MCF 10A (cell line): ENCODE results near the gene SIRPG. TPM values are rescaled to one million over a fixed set of nuclear protein-coding genes. Genes with fewer than 3 reads are reported as not detected.

Source experiments
- BruUV-seq: library from RNA; stranded (reverse); fragments of 400-500 nt; replicated peaks from 2 replicates; lab custom pipeline; 2021; lab: Mats Ljungman, UMichigan
- CTCF ChIA-PET: fragments of 300-600 bp; sonication (Branson Sonifier 250); formaldehyde crosslinking; extraction: SDS; loops from one replicate; lab custom pipeline; 2021; ENCODE audit warnings: antibody characterized with exemption, inconsistent platforms; lab: Yijun Ruan, JAX
- POLR2A ChIA-PET: fragments of 300-600, 350-650 bp; sonication (Branson Sonifier 250); formaldehyde crosslinking; extraction: SDS; loops from one replicate; lab custom pipeline; 2020; ENCODE audit warnings: antibody characterized with exemption, inconsistent platforms; lab: Yijun Ruan, JAX
- DNase-seq: peaks from one replicate; pipeline ENCODE4 v3.0.0-alpha.2; 2018; ENCODE audit not compliant: unreplicated experiment
- H3K27ac Mint-ChIP-seq: one replicate; pipeline ENCODE4 v1.8.0; 2022; ENCODE audit warnings: mild to moderate bottlenecking, low read depth, mixed read lengths; ENCODE audit not compliant: unreplicated experiment
- H3K27me3 Mint-ChIP-seq: one replicate; pipeline ENCODE4 v1.8.0; 2022; ENCODE audit warnings: mixed read lengths; ENCODE audit not compliant: insufficient read depth, unreplicated experiment
- H3K36me3 Mint-ChIP-seq: one replicate; pipeline ENCODE4 v1.8.0; 2022; ENCODE audit warnings: mild to moderate bottlenecking, moderate library complexity, mixed read lengths; ENCODE audit not compliant: insufficient read depth, unreplicated experiment
- H3K4me1 Mint-ChIP-seq: one replicate; pipeline ENCODE4 v1.8.0; 2022; ENCODE audit warnings: mixed read lengths; ENCODE audit not compliant: insufficient read depth, unreplicated experiment
- H3K4me3 Mint-ChIP-seq: one replicate; pipeline ENCODE4 v1.8.0; 2022; ENCODE audit warnings: mild to moderate bottlenecking, moderate library complexity, mixed read lengths; ENCODE audit not compliant: unreplicated experiment
- H3K9me3 Mint-ChIP-seq: one replicate; pipeline ENCODE4 v1.8.0; 2022; ENCODE audit warnings: mixed read lengths; ENCODE audit not compliant: unreplicated experiment
- intact Hi-C: fragments of 100-400 bp; cut with micrococcal nuclease; formaldehyde crosslinking; loops from 2 replicates; pipeline ENCODE4 v1.14.1; 2022
- total RNA-seq: library from RNA; stranded (reverse); gene quantifications from 2 replicates; pipeline ENCODE4 v1.2.3, GENCODE V29; 2022
- TF ChIP-seq, protein P1 (sequence below): fragments of 200-600 bp; IDR thresholded peaks from one replicate; pipeline ENCODE4 v1.8.0; 2022; ENCODE audit warnings: antibody characterized with exemption, mild to moderate bottlenecking; ENCODE audit not compliant: unreplicated experiment

SIRPG gene
- total RNA-seq, 1 experiment from 2014 or later: not detected

DNA sequence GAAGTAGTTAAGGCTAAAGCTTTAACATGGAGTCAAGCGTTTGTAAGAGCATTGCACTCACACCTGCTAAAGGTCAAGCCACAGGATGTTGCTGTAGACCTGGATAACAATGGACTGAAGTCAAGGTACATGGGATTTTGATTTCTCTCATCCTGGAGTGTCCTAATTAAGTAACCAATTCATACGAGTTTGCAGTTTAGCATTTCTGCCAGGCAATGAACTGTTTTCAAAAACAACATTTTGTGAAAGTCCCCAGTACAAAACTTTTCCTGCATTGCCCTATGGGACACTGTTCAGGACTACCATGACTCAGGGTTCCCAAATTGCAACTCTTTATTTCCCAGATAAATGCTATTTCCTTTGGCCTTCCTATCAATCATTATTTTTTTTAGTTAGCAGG, 20.4 kb downstream of the SIRPG start:
- TF ChIP-seq, protein P1, sequence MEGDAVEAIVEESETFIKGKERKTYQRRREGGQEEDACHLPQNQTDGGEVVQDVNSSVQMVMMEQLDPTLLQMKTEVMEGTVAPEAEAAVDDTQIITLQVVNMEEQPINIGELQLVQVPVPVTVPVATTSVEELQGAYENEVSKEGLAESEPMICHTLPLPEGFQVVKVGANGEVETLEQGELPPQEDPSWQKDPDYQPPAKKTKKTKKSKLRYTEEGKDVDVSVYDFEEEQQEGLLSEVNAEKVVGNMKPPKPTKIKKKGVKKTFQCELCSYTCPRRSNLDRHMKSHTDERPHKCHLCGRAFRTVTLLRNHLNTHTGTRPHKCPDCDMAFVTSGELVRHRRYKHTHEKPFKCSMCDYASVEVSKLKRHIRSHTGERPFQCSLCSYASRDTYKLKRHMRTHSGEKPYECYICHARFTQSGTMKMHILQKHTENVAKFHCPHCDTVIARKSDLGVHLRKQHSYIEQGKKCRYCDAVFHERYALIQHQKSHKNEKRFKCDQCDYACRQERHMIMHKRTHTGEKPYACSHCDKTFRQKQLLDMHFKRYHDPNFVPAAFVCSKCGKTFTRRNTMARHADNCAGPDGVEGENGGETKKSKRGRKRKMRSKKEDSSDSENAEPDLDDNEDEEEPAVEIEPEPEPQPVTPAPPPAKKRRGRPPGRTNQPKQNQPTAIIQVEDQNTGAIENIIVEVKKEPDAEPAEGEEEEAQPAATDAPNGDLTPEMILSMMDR: no peak
- BruUV-seq: no TSS peak
- H3K4me3 Mint-ChIP-seq: no peak overlapping the region
- DNase-seq: no peak
- no peak overlapping the region for H3K27ac Mint-ChIP-seq
- no peaks in the 10 kb centered on the region for H3K4me1 Mint-ChIP-seq
- CTCF ChIA-PET: no interaction called here
- H3K9me3 Mint-ChIP-seq: peaks cover 8% of the 10 kb centered on the region
- POLR2A ChIA-PET: interaction anchor here (0.6 kb wide), 1 partner anchor 515 kb away, joined by 3 read pairs; no protein-coding TSS in a partner anchor
- H3K36me3 Mint-ChIP-seq: peaks cover 5% of the 10 kb centered on the region
- intact Hi-C loops: no loop called here
- H3K27me3 Mint-ChIP-seq: no peaks in the 10 kb centered on the region

DNA sequence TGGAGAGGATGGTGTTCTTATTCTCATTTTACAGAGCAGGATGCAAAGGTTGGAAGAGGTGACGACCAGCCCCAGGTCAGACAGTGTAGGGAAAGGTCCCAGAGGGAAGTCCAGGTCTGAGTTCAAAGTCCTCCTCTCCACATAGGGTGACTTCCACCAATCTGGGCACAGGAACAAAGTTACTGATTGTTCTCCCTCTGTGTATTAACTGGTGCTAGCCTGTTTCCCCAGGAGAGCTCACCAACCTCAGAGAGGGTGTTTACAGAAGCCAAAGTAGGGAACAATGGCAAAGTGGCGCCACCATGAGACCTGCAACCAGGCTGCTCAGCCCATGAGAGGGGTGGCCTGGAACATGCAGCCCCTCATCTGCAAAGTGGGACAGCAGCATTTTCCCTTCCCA, 21.0 kb downstream of the SIRPG start:
- BruUV-seq: no TSS peak
- ChIA-PET CTCF (no interaction called here), POLR2A (interaction anchor here (0.6 kb wide), 1 partner anchor 1200 kb away, joined by 3 read pairs; no protein-coding TSS in a partner anchor)
- intact Hi-C loops: no loop called here
- peaks cover 4% of the 10 kb centered on the region for H3K4me1 Mint-ChIP-seq
- peaks cover 5% of the 10 kb centered on the region for H3K36me3 Mint-ChIP-seq
- TF ChIP-seq, protein P1: no peak
- H3K9me3 Mint-ChIP-seq: peaks cover 8% of the 10 kb centered on the region
- no peak overlapping the region for H3K27ac Mint-ChIP-seq
- H3K27me3 Mint-ChIP-seq: no peaks in the 10 kb centered on the region
- DNase-seq: no peak
- H3K4me3 Mint-ChIP-seq: no peak overlapping the region

- no peak for DNase-seq
- Mint-ChIP-seq H3K4me1 (peaks cover 8% of the 10 kb centered on the region), H3K9me3 (peaks cover 7% of the 10 kb centered on the region), H3K27me3 (no peaks in the 10 kb centered on the region), H3K36me3 (peaks cover 5% of the 10 kb centered on the region), H3K4me3 (no peak overlapping the region), H3K27ac (no peak overlapping the region)
- intact Hi-C loops: no loop called here
- POLR2A ChIA-PET: no interaction called here
- TF ChIP-seq, protein P1: no peak
- CTCF ChIA-PET: interaction anchor here (0.6 kb wide), 2 partner anchors 67 to 68 kb away, joined by 3 to 5 read pairs; no protein-coding TSS in a partner anchor
- BruUV-seq: no TSS peak
These were observed 22.1 kb downstream of the SIRPG start for GRCh38 chr20:1635291-1635979.

GRCh38 chr20:1633535-1633934, 24.0 kb downstream of the SIRPG start:
- Mint-ChIP-seq H3K4me1 (peaks cover 8% of the 10 kb centered on the region), H3K27me3 (no peaks in the 10 kb centered on the region), H3K9me3 (no peaks in the 10 kb centered on the region), H3K4me3 (no peak overlapping the region), H3K27ac (no peak overlapping the region), H3K36me3 (peaks cover 5% of the 10 kb centered on the region)
- peak; percentile 27 for DNase-seq
- TF ChIP-seq, protein P1: no peak
- BruUV-seq: no TSS peak
- ChIA-PET CTCF (no interaction called here), POLR2A (no interaction called here)
- intact Hi-C loops: no loop called here
